Measurements from ENCODE around the gene ZNF532.

GRCh38 chr18:58884680-58885079 is 20.0 kb downstream of the ZNF532 start:
- no peak for TF ChIP-seq POLR2A (IDR thresholded peaks at IDR 0.05; ENCODE audit: low read depth, low read length)
- TF ChIP-seq POLR2AphosphoS5 (IDR thresholded peaks at IDR 0.05; ENCODE audit: insufficient read depth, low read depth, low read length) = no peak
- no peak for TF ChIP-seq EZH2 (IDR thresholded peaks at IDR 0.05; ENCODE audit: borderline replicate concordance, low read depth, low read length, severe bottlenecking)
- TF ChIP-seq CTCF (IDR thresholded peaks at IDR 0.05; ENCODE audit: extremely low read depth in 1 of 2, insufficient read depth in 1 of 2, low read depth in 1 of 2, low read length in 2 of 2) = no peak
- TF ChIP-seq JUN (IDR thresholded peaks at IDR 0.05; ENCODE audit: borderline replicate concordance, insufficient read depth, insufficient read length, low read depth) = no peak
